WTC11 (cell line): ENCODE data around the gene PTPRC.

Experiments used
- AR ChIP-seq: fragments of 250-450 bp; sonication (Bioruptor Pico); IDR thresholded peaks from 2 replicates; pipeline ENCODE4 v1.9.0; 2021; ENCODE audit warnings: mild to moderate bottlenecking
- CREM ChIP-seq: sonication (generic); formaldehyde crosslinking; IDR thresholded peaks from 2 replicates; pipeline ENCODE4 v1.8.1; 2022; ENCODE audit warnings: mild to moderate bottlenecking, missing genetic modification reagents, moderate library complexity
- FOXP1 ChIP-seq: sonication (generic); formaldehyde crosslinking; IDR thresholded peaks from 2 replicates; pipeline ENCODE4 v1.8.0; 2022; ENCODE audit warnings: missing genetic modification reagents, mild to moderate bottlenecking, moderate library complexity, borderline replicate concordance
- IRF2 ChIP-seq: sonication (generic); formaldehyde crosslinking; IDR thresholded peaks from 2 replicates; pipeline ENCODE4 v1.8.0; 2022; ENCODE audit warnings: low read depth, missing genetic modification reagents, borderline replicate concordance
- NFE2L1 ChIP-seq: sonication (generic); formaldehyde crosslinking; IDR thresholded peaks from 2 replicates; pipeline ENCODE4 v1.8.1; 2023; ENCODE audit warnings: missing genetic modification reagents
- ZNF138 ChIP-seq: sonication (generic); formaldehyde crosslinking; conservative IDR thresholded peaks from 2 replicates; pipeline ENCODE4 v1.8.1; 2022; ENCODE audit warnings: mild to moderate bottlenecking, moderate library complexity, missing genetic modification reagents
- ZNF416 ChIP-seq: fragments of 250-450 bp; sonication (Bioruptor Pico); IDR thresholded peaks from 2 replicates; pipeline ENCODE4 v1.9.0; 2021; ENCODE audit warnings: mild to moderate bottlenecking, inconsistent platforms
- TF ChIP-seq, protein P1 (sequence below): sonication (generic); formaldehyde crosslinking; IDR thresholded peaks from 2 replicates; pipeline ENCODE4 v1.8.0; 2022; ENCODE audit warnings: mild to moderate bottlenecking, missing genetic modification reagents
- TF ChIP-seq, protein P2 (sequence below): fragments of 200-600 bp; IDR thresholded peaks from 2 replicates; pipeline ENCODE4 v1.8.0; 2022; ENCODE audit warnings: antibody characterized with exemption
- TF ChIP-seq, protein P3 (sequence below): sonication (generic); formaldehyde crosslinking; IDR thresholded peaks from 2 replicates; pipeline ENCODE4 v1.8.0; 2023; ENCODE audit warnings: missing genetic modification reagents, mild to moderate bottlenecking, borderline replicate concordance

DNA sequence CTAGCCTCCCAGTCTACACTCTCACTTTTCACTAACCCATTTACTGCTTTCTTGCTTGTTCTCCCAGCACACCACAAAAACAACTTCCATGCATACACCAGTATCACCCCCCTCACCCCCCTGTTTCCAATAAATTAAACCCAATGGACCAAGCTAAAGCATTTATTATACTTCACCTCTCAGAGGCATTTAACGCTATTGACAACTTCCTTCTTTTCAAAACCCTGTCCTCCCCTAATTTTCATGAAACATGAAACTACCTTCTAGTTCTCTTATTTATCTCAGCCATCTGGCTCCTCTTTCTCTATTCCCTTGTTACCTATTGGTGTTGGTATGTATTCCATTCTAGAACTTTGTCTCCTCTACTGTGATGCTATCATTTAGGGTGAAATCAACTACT lies 32.3 kb downstream of the PTPRC start:
- TF ChIP-seq ZNF138 (CRISPR knock-in tag) (no peak), ZNF416 (CRISPR knock-in tag) (no peak), CREM (CRISPR knock-in tag) (no peak), IRF2 (CRISPR knock-in tag) (no peak), FOXP1 (CRISPR knock-in tag) (no peak), NFE2L1 (CRISPR knock-in tag) (no peak), AR (no peak)
- TF ChIP-seq, protein P1, sequence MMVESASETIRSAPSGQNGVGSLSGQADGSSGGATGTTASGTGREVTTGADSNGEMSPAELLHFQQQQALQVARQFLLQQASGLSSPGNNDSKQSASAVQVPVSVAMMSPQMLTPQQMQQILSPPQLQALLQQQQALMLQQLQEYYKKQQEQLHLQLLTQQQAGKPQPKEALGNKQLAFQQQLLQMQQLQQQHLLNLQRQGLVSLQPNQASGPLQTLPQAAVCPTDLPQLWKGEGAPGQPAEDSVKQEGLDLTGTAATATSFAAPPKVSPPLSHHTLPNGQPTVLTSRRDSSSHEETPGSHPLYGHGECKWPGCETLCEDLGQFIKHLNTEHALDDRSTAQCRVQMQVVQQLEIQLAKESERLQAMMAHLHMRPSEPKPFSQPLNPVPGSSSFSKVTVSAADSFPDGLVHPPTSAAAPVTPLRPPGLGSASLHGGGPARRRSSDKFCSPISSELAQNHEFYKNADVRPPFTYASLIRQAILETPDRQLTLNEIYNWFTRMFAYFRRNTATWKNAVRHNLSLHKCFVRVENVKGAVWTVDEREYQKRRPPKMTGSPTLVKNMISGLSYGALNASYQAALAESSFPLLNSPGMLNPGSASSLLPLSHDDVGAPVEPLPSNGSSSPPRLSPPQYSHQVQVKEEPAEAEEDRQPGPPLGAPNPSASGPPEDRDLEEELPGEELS (CRISPR knock-in tag), result no peak
- TF ChIP-seq, protein P2, sequence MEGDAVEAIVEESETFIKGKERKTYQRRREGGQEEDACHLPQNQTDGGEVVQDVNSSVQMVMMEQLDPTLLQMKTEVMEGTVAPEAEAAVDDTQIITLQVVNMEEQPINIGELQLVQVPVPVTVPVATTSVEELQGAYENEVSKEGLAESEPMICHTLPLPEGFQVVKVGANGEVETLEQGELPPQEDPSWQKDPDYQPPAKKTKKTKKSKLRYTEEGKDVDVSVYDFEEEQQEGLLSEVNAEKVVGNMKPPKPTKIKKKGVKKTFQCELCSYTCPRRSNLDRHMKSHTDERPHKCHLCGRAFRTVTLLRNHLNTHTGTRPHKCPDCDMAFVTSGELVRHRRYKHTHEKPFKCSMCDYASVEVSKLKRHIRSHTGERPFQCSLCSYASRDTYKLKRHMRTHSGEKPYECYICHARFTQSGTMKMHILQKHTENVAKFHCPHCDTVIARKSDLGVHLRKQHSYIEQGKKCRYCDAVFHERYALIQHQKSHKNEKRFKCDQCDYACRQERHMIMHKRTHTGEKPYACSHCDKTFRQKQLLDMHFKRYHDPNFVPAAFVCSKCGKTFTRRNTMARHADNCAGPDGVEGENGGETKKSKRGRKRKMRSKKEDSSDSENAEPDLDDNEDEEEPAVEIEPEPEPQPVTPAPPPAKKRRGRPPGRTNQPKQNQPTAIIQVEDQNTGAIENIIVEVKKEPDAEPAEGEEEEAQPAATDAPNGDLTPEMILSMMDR, result no peak
- TF ChIP-seq, protein P3, sequence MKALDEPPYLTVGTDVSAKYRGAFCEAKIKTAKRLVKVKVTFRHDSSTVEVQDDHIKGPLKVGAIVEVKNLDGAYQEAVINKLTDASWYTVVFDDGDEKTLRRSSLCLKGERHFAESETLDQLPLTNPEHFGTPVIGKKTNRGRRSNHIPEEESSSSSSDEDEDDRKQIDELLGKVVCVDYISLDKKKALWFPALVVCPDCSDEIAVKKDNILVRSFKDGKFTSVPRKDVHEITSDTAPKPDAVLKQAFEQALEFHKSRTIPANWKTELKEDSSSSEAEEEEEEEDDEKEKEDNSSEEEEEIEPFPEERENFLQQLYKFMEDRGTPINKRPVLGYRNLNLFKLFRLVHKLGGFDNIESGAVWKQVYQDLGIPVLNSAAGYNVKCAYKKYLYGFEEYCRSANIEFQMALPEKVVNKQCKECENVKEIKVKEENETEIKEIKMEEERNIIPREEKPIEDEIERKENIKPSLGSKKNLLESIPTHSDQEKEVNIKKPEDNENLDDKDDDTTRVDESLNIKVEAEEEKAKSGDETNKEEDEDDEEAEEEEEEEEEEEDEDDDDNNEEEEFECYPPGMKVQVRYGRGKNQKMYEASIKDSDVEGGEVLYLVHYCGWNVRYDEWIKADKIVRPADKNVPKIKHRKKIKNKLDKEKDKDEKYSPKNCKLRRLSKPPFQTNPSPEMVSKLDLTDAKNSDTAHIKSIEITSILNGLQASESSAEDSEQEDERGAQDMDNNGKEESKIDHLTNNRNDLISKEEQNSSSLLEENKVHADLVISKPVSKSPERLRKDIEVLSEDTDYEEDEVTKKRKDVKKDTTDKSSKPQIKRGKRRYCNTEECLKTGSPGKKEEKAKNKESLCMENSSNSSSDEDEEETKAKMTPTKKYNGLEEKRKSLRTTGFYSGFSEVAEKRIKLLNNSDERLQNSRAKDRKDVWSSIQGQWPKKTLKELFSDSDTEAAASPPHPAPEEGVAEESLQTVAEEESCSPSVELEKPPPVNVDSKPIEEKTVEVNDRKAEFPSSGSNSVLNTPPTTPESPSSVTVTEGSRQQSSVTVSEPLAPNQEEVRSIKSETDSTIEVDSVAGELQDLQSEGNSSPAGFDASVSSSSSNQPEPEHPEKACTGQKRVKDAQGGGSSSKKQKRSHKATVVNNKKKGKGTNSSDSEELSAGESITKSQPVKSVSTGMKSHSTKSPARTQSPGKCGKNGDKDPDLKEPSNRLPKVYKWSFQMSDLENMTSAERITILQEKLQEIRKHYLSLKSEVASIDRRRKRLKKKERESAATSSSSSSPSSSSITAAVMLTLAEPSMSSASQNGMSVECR (CRISPR knock-in tag), result no peak
